Testis (tissue), 3 donors: Measurements from ENCODE around the gene SIN3A. TPM values are rescaled to one million over a fixed set of nuclear protein-coding genes. Genes with fewer than 3 reads are reported as not detected.

Experiments
- DNase-seq: peaks from one replicate; pipeline ENCODE4 v3.0.0-alpha.2; 2019
- H3K27ac ChIP-seq, 2 donors: fragments of 200-600 bp; sonication (generic); one replicate each; pipeline ENCODE4 v1.5.1; 2019
- H3K27me3 ChIP-seq: fragments of 200-600 bp; sonication (generic); one replicate; pipeline ENCODE4 v1.5.1; 2019
- H3K36me3 ChIP-seq: fragments of 200-600 bp; sonication (generic); one replicate; pipeline ENCODE4 v1.5.1; 2017; ENCODE audit warnings: low read depth; ENCODE audit errors: missing control alignments
- H3K4me1 ChIP-seq: fragments of 200-600 bp; sonication (generic); one replicate; pipeline ENCODE4 v1.5.1; 2019
- H3K4me3 ChIP-seq, 2 donors: fragments of 200-600 bp; sonication (generic); one replicate each; pipeline ENCODE4 v1.5.1; 2017 to 2019
- H3K9me3 ChIP-seq: fragments of 200-600 bp; sonication (generic); one replicate; pipeline ENCODE4 v1.5.1; 2017
- POLR2A ChIP-seq: fragments of 450-650 bp; IDR thresholded peaks from one replicate; pipeline ENCODE4 v1.6.1; 2017; ENCODE audit warnings: antibody characterized with exemption, mild to moderate bottlenecking, moderate library complexity
- WGBS, 2 donors: methylation state at CpG; one replicate each; pipeline ENCODE4 v1.1.5; 2018; 5-methylcytosine and 5-hydroxymethylcytosine counted together
- intact Hi-C: fragments of 100-400 bp; cut with DNase I; formaldehyde crosslinking; loops from one replicate; pipeline ENCODE4 v1.15.1; 2023; ENCODE audit warnings: low total_unique reads
- polyA plus RNA-seq: library from polyadenylated mRNA; stranded (reverse); fragments of 350-450 nt; fragmentation: Illumina TruSeq; extraction: RNeasy Lipid Tissue Mini Kit (QIAGEN cat#74804); gene quantifications from one replicate; pipeline ENCODE4 v1.2.3, GENCODE V29; 2014; ENCODE audit warnings: low read depth, low replicate concordance; ENCODE audit not compliant: insufficient read depth
- total RNA-seq, 2 donors: library from RNA; depleted of rRNA; stranded (reverse); fragments of >200 nt; gene quantifications; one replicate each; pipeline ENCODE4 v1.2.3, GENCODE V29; 2016
- TF ChIP-seq, protein P1 (sequence below), 3 experiments: fragments of 450-650 bp in 2 of 3; fragments of 200-600 bp in 1 of 3; sonication (generic) in 1 of 3; IDR thresholded peaks; one replicate each; pipeline ENCODE4 v1.5.1; 2016 to 2019; ENCODE audit warnings: antibody characterized with exemption in 3 of 3, mild to moderate bottlenecking in 2 of 3, moderate library complexity in 1 of 3

SIN3A gene
- total and polyA plus RNA-seq, 3 donors from 2014 or later = 65.9 to 100 (median 95.0) TPM

DNA sequence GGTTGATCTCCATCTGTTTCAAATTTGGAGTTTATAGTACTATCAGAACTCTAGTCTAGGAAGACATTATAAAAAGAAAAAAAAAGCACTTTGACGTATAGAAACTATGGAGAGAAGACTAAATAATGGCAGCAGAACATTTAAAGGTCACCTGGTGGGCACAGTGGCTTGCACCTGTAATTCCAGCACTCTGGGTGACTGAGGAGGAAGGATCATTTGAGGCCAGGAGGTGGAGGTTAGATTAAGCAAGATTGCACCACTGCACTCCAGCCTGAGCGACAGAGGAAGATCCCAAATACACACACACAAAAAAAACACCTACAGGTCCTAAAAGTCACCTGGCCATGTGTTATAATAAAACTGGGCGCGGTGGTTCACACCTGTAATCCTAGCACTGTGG is 13.8 kb downstream of the SIN3A start:
- Histone ChIP-seq H3K9me3 (no peaks in the 10 kb centered on the region), H3K27me3 (no peaks in the 10 kb centered on the region), H3K4me3 (no peak overlapping the region), H3K36me3 (no peaks in the 10 kb centered on the region), H3K4me1 (no peaks in the 10 kb centered on the region), H3K27ac (no peak overlapping the region)
- DNase-seq = no peak
- TF ChIP-seq, protein P1, sequence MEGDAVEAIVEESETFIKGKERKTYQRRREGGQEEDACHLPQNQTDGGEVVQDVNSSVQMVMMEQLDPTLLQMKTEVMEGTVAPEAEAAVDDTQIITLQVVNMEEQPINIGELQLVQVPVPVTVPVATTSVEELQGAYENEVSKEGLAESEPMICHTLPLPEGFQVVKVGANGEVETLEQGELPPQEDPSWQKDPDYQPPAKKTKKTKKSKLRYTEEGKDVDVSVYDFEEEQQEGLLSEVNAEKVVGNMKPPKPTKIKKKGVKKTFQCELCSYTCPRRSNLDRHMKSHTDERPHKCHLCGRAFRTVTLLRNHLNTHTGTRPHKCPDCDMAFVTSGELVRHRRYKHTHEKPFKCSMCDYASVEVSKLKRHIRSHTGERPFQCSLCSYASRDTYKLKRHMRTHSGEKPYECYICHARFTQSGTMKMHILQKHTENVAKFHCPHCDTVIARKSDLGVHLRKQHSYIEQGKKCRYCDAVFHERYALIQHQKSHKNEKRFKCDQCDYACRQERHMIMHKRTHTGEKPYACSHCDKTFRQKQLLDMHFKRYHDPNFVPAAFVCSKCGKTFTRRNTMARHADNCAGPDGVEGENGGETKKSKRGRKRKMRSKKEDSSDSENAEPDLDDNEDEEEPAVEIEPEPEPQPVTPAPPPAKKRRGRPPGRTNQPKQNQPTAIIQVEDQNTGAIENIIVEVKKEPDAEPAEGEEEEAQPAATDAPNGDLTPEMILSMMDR (IDR thresholded peaks at IDR 0.05) = no peak
- no peak for TF ChIP-seq POLR2A
- intact Hi-C loops = no loop called here
- 93 to 98% methylated on average over 4 of the region's 4 CpGs for whole genome bisulfite sequencing, 2 donors

DNA sequence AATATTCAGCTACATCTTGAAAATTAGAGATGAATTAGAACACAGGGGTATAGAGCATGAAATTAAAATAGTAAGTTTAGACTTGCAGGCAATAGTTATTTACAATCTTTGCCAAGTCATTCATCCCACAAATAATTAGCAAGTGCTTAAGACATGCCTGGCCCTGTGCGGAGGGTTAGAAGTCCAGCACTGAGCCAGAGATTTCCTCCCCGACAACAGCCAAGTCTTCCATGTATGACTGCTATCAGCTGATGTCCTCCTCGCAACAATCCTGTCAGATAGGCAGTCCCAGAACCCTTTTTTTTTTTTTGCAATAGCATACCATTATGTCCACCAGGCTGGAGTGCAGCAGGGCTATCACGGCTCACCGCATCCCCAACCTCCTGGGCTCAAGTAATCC is 14.6 kb downstream of the SIN3A start:
- no peak for DNase-seq
- H3K27me3 ChIP-seq = no peaks in the 10 kb centered on the region
- no peaks in the 10 kb centered on the region for H3K9me3 ChIP-seq
- no peak for TF ChIP-seq POLR2A
- TF ChIP-seq, protein P1 (IDR thresholded peaks at IDR 0.05) = no peak
- H3K36me3 ChIP-seq = no peaks in the 10 kb centered on the region
- WGBS, 2 donors = 55 to 63% methylated on average over 5 of the region's 5 CpGs
- no peaks in the 10 kb centered on the region for H3K4me1 ChIP-seq
- H3K4me3 ChIP-seq = no peak overlapping the region
- H3K27ac ChIP-seq = no peak overlapping the region
- intact Hi-C loops = no loop called here

DNA sequence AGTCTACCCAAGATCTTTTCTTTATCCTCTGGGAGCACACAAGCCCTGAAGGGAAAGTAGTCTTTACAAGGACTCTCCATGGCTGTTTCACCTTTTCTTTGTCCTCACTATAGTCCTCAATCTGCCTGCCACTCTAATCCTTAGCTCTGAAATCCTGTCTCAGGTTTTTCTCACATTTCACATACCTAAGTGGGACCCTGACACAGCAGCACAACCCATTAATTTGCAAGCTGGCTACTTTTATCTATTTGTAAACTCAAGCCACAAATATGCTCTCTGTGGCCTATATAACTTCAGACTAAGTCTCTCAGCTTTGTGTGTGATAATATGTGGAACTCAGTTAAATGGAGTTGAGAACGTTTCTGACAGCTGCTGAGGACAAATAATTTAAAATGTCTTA is 19.8 kb downstream of the SIN3A start:
- Histone ChIP-seq H3K27ac (no peak overlapping the region), H3K36me3 (no peaks in the 10 kb centered on the region), H3K9me3 (no peaks in the 10 kb centered on the region), H3K27me3 (no peaks in the 10 kb centered on the region), H3K4me1 (peaks cover 3% of the 10 kb centered on the region), H3K4me3 (no peak overlapping the region)
- no peak for TF ChIP-seq POLR2A
- TF ChIP-seq, protein P1 (IDR thresholded peaks at IDR 0.05) = no peak
- DNase-seq = no peak
- WGBS, 2 donors = 48 to 54% methylated on average over 1 of the region's 1 CpG
- intact Hi-C loops = no loop called here

DNA sequence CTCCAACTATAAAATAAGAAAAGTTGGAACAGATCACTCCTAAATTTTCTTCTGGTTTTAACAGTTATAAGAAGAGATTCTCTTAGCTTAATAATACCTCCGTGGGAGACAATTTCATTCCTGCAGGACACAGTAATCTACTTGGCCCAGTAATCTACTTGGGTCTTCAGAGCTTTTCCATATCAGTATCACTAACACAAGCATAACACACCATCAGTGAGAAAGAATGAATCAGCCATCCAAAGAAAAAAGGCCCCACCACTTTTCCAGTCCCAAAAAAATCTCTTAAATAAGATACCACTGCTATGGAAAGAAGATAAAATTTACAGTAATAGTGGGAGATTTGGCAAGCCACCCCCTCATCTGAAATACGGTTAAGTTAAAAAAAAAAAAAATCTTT is 20.2 kb downstream of the SIN3A start:
- DNase-seq = no peak
- Histone ChIP-seq H3K27me3 (no peaks in the 10 kb centered on the region), H3K36me3 (no peaks in the 10 kb centered on the region), H3K4me1 (peaks cover 3% of the 10 kb centered on the region), H3K9me3 (no peaks in the 10 kb centered on the region), H3K4me3 (no peak overlapping the region), H3K27ac (no peak overlapping the region)
- TF ChIP-seq, protein P1 (IDR thresholded peaks at IDR 0.05) = no peak
- no peak for TF ChIP-seq POLR2A
- intact Hi-C loops = no loop called here
- 58% methylated on average over 2 of the region's 2 CpGs for WGBS, 2 donors

DNA sequence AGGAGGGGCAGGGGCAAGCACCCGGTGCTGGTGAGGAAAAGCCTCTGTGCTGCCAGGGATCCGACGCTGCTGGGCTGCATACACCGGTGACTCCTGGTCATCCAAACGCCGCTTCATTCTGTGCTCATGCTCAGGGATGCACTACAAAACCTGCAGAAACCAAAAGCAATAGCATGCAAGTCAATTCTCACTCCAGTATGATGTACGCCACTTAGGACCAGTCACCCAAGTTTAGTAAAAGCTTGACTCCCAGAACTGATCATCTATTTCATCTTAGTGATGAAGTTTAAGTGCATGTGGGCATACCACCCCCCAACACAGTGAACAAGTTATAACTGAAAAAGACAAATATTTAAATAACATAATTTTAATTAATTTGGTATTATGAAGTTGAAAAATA is 21.2 kb downstream of the SIN3A start:
- intact Hi-C loops = no loop called here
- no peak for TF ChIP-seq POLR2A
- TF ChIP-seq, protein P1 (IDR thresholded peaks at IDR 0.05) = no peak
- Histone ChIP-seq H3K4me1 (peaks cover 3% of the 10 kb centered on the region), H3K36me3 (no peaks in the 10 kb centered on the region), H3K27ac (no peak overlapping the region), H3K9me3 (no peaks in the 10 kb centered on the region), H3K4me3 (no peak overlapping the region), H3K27me3 (no peaks in the 10 kb centered on the region)
- no peak for DNase-seq
- WGBS, 2 donors = 91 to 100% methylated on average over 5 to 7 of the region's 7 CpGs
